Lower leg skin (tissue), 3 donors: ENCODE measurements around the gene SOS1.

ENCODE experiments used
- POLR2A ChIP-seq, 2 donors: fragments of 450-650 bp; IDR thresholded peaks; one replicate each; pipeline ENCODE4 v1.6.1; 2016 to 2017; ENCODE audit warnings: antibody characterized with exemption in 2 of 2, mild to moderate bottlenecking in 1 of 2, moderate library complexity in 1 of 2
- TF ChIP-seq, protein P1 (sequence below), 3 donors: fragments of 450-650 bp; IDR thresholded peaks; one replicate each; pipeline ENCODE4 v1.5.1; 2016; ENCODE audit warnings: antibody characterized with exemption in 3 of 3, mild to moderate bottlenecking in 3 of 3, moderate library complexity in 2 of 3

DNA sequence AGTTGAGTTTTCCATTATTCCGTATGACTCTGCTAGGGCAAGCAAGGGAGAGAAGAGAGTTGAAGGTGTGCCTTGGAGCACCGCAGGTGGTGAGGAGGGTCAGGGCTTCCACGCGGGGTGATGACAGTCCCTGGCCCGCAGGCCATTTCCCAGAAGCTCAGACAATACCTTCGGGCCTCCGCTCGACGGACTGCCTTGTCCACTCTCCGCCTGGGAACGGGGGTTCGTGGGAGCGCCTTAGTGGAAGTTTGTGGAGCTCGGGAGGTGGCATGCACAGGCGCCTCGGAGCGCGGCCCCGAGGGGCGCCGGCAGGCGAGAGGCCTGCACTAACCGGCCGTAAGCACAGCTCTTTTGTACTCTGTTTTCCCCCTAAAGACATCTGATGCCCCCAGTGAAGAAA is 161.4 kb downstream of the SOS1 start:
- TF ChIP-seq, protein P1, sequence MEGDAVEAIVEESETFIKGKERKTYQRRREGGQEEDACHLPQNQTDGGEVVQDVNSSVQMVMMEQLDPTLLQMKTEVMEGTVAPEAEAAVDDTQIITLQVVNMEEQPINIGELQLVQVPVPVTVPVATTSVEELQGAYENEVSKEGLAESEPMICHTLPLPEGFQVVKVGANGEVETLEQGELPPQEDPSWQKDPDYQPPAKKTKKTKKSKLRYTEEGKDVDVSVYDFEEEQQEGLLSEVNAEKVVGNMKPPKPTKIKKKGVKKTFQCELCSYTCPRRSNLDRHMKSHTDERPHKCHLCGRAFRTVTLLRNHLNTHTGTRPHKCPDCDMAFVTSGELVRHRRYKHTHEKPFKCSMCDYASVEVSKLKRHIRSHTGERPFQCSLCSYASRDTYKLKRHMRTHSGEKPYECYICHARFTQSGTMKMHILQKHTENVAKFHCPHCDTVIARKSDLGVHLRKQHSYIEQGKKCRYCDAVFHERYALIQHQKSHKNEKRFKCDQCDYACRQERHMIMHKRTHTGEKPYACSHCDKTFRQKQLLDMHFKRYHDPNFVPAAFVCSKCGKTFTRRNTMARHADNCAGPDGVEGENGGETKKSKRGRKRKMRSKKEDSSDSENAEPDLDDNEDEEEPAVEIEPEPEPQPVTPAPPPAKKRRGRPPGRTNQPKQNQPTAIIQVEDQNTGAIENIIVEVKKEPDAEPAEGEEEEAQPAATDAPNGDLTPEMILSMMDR (IDR thresholded peaks at IDR 0.05), result no peak
- TF ChIP-seq POLR2A (IDR thresholded peaks at IDR 0.05), result no peak
